HG03066 (cell line): ENCODE results near the gene KRTAP4-4.
"Not testable (repeated sequence)": the region's sequence is repeated elsewhere in the genome, so short reads cannot be mapped to it uniquely, and the experiment has no call there.

Experiments
- ATAC-seq: cut with Tn5 transposase; IDR thresholded peaks from one replicate; pipeline ENCODE4 v1.9.1; 2021; ENCODE audit warnings: low read depth; ENCODE audit not compliant: unreplicated experiment

Gene KRTAP4-4

DNA sequence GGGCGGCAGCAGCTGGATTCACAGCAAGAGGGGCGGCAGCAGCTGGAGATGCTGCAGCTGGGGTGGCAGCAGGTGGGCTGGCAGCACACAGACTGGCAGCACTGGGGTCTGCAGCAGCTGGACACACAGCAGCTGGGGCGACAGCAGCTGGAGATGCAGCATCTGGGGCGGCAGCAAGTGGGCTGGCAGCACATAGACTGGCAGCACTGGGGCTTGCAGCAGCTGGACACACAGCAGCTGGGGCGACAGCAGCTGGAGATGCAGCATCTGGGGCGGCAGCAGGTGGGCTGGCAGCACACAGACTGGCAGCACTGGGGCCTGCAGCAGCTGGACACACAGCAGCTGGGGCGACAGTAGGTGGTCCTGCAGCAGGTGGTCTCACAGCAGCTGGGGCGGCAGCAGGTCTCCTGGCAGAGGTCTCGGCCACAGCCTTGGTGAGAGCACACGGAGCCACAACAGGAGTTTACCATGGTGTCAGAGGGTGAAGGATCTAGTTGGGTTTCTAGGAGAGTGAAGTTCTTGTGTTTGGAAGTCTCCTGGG, 42.6 kb downstream of the KRTAP4-4 start, which contains the start of gene KRTAP4-11:
Gene KRTAP4-11, minus strand, starts transcription at position 528 of the 541 bp plus-strand sequence. Its CDS starts 58 bp downstream, at position 470.
- not testable (repeated sequence) for ATAC-seq

DNA sequence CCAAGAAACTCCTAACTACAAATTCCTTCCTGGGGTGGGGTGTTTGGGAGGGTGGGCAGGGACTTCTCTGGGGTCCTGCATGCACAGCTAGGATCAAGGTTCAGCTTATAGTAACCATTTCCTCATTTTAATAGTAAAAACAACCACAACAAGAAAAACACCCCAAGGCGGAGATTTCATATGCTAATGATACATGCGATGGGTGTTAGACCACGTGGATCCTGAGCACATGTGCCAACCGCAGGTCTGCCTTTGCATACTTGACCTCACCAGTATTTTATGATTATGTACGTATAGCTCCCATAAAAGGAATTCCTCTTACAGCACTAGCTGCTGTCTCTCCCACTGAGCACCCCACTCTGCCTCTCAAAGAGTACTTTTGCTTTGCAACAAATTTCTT, 44.3 kb downstream of the KRTAP4-4 start:
- no peak for ATAC-seq

DNA sequence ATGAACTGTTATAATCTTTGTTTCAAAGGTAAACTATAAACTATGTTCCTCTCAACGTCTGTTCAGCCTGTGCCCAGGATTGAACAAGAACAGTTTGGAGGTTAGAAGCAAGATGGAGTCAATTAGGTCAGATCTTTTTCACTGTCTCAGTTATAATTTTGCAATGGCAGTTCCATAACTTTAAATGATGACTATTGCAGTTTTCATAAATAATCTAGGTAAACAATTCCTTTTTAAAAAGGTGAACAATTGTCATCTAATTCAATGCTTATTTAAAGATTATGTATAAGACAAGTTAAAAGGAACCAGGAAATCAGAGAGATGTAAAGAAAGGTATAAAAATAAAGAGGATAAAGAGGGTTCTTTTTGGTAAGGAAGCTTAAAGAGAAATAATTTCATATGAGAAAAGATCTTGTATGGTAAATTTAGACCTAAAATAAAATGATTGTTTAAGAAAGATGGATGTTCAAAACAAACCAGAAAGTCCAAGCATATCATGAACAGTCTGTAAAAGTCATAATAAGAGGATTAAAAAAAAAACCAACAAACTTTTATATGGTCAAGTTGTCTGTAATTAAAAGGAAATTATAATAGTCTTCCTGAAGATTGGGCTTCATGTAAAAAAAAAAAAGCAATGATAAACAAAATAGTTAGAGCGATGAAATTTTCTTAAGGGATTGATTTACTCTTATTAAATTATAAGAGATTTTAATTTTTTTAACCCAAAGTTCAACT, 49.2 kb downstream of the KRTAP4-4 start:
- ATAC-seq: no peak
